Smooth muscle cell of the brain vasculature (primary cell): ENCODE measurements around the gene KDM5A.
"Not testable (repeated sequence)": the region's sequence is repeated elsewhere in the genome, so short reads cannot be mapped to it uniquely, and the experiment has no call there.

Experiments
- DNase-seq: peaks from one replicate; pipeline ENCODE4 v3.0.0-alpha.2; 2012; ENCODE audit warnings: low read depth, low spot score

KDM5A gene

DNA sequence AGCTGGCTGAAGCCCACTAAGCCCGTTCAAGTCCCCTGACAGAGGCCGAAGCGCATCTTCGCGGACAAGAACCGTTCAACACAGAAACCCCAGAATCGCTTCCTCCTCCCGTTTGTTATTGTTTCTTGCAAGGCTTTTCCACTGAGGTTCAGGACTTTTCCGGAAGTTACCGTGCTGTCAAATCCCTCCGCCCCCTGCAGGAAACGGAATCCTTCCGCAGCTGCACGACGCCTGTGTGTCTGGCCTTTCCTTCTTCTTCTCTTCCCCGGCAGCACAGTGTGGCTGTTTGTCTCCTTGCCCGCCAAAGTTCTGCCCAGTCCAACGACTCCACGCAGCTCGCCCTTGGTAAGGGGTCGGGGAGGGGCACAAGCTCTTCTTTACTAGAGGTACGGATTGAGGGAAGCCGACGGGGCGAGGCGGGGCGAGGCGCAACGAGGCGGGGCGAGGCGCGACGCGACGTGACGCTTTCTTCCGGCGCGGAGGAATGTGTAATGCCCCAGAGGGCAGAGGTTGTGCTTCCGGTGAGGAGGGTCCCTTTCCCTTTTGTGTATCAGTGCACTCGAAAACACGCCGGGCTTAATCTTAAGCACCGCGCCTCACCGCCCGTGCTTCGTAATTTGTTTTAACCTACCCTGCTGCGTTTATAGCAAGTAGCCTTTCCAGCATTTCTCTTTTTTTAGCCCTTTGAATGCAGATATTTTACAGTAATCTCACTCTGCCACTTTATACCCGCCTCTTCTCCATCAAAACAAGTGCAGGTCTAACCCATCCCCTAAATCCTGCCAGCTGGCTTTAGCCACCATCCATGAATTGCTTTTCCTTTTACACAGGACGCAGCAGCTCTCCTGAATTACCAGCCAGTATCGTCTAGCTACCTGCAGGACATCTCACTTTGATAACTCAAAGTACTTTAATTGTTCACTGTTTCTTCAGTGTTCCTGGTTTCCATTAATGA is at the start of gene KDM5A:
Gene KDM5A (minus strand): TSS at position 179 of the 955 bp plus-strand sequence. CDS start 229 bp downstream, outside the sequence.
- DNase-seq = peak; percentile 88

DNA sequence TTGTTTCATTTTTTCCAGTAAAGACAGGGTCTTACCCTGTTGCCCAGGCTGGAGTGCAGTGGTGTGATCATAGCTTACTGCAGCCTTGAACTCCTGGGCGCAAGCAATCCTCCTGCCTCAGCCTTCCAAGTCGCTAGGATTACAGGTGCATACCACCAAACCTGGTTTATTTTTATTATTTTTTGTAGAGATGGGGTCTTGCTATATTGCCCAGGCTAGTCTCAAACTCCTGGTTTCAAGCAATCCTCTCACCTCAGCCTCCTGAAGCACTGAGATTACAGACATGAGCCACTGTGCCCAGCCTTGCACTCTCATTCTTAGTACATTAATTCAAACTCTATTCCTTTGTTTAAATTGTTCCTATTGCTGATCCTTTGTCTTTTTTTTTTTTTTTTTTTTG is 46.6 kb upstream of the KDM5A start:
- not testable (repeated sequence) for DNase-seq

DNA sequence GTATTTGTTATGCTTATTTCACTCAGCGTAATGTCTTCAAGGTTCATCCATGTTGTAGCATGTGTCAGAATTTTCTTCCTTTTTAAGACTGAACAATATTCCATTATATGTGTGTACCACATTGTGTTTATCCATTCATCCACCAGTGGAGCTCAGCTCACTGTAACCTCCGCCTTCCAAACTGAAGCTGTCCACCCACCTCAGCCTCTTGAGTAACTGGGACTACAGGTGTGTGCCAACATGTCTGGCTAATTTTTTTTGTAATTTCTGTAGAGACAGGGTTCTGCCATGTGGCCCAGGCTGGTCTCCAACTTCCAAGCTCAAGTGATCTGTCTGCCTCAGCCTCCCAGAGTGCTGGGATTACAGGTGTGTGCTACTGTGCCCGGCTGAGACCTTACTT is 33.4 kb upstream of the KDM5A start:
- no peak for DNase-seq

DNA sequence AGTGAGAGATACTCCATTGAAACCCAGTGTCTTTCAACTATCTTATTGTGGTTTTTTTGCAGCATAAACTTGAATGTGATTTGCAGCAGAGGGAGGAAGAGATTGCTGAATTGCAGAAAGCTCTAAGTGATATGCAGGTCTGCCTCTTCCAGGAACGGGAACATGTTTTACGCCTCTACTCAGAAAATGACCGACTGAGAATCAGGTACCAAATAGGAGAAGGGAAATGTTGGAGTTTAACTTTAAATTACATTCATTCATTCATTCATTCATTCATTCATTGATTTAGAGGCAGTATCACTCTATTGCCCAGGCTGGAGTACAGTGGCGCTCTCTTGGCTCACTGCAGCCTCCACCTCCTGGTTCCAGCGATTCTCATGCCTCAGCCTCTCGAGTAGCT is 29.3 kb upstream of the KDM5A start:
- DNase-seq = no peak

DNA sequence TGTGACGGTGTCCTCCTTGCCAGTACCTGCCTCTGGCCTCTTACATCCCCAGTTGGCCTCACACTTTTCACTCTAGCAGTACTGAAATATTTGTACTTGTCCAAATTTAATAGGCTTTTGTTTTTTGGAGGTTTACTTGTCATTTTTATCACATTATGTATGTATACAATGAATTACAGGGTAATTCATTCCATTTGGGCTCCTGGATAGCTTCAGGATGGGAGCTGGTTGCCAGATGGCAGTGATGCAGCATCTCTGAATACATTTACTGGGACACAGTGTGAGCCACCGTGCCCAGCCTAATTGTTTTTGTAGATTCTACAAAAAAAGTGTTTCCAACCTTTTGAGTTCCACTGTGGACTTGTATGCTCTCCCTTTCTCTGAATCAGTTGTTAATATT is 25.7 kb upstream of the KDM5A start:
- DNase-seq = no peak

DNA sequence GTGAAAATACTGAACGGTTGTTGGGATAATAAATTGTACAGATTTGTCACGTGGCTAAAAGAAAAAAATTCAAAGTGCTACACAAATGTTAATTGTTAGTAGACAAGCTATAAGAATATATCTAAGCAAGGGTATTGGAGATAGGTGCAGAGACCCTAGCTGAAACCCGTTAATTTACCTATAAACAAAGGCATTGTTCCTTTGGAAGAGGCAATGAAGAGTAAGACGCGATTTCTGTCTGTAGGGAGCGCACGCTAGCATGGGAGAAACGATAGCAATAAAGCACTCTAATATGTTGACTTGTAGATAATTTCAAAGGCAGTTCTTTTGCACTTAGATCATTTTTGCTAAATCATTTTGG is 12.9 kb upstream of the KDM5A start:
- DNase-seq = no peak

DNA sequence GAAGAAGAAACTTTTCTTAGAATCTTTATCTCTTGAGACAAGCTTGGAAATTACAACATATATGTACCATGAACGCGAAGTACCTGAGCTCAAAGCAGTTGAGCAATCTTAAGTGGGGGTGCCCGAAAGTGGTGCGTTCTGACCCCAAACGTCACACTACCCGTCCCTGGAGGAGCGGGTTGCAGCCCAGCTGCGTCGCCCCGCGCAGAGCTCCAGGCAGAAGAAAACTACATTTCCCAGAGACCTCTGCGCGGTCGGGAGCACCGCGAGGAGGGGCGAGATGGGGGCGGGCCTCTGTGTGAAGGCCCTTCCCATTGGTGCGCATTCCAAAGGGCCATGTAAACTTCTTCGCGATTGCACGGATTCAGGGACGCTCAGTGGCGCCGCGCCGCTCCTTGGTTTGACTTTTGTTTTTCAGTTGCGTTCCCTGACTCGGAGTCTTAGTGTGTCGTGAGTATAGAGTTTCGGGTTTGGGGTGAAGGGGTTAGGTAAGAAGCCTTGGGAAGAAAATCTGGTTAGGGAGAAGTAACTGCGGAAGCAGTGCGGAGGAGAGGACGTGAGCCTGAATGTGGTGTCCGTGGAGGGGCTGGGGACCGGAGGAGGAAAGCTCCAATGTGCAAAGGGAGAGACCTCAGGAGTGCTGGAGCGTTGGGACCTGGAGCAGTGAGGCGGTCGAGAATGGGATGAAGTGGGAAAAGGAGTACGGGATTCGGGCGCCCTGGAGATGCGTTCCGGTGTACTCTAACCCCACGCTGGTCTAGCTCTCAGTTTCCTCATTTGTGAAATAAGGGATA is 12.3 kb upstream of the KDM5A start, which contains the start of gene CCDC77:
Gene CCDC77 (plus strand): TSS at position 410 of the 794 bp plus-strand sequence. CDS start 7,740 bp downstream, outside the sequence.
- peak; percentile 75 for DNase-seq

DNA sequence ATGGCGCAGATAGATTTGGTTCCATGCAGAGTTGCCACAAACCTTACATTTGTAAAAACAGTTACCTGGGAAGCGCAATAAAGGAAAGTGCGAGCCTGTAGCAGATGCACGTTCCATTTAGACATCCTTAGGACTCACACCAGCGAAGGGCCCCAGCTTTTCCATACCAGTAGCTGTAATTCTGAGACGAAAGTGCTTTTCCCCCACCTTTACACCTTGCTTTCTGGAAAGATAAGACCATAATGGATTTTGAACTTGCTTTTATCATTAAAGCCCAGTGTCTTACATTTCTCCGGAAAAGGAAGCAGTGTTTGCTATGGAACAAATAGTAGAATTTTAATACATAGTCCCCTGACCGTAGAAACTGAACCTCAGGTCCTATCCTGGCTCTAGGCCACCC is 11.7 kb upstream of the KDM5A start:
- DNase-seq = no peak

DNA sequence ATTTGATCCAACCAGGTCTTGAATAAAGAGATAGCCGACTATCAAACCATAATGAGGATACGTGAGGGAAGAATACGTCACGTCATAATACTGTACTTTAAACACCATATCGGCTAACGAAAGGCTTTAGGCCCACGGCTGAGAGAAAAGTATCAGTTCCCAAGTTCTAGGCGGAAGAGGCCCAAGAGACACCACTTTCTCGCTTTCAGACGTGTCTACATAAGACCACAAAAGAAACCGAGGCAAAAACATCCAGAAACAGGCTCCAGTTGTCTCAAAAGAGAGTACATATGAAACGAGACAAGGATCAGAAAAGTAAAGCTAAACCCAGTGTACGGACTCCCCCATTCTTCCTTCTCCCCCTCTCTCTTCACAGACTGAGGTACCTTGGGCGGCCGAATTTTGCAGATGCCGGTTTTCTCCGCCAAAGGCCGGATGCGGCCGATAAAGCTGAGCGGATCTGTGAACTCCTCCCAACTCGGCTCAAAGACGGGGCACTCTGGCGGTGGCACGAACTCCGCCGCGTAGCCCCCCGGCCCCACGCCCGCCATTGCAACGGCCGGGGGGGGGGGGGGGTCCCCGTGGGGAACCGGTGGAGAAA is 479 bp downstream of the KDM5A start:
- DNase-seq = peak; percentile 1

DNA sequence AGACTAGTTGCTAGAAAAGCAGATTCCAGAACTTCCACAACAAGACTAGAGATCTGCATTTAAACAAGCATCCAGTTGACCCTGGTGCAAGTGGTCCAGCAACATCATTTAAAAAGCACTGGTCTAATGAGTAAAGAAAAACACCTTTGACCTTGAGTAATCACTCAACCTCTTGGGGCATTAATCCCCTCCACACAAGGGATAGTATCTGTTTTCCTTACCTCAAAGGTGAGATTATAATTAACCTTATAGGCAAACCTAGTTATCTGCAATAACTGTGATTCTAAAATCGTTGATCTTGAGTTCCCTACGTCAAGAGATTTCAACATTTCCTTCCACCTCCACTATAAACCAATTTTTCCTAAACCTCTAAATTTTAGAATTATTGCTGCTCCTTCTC is 1.1 kb downstream of the KDM5A start:
- DNase-seq = no peak

DNA sequence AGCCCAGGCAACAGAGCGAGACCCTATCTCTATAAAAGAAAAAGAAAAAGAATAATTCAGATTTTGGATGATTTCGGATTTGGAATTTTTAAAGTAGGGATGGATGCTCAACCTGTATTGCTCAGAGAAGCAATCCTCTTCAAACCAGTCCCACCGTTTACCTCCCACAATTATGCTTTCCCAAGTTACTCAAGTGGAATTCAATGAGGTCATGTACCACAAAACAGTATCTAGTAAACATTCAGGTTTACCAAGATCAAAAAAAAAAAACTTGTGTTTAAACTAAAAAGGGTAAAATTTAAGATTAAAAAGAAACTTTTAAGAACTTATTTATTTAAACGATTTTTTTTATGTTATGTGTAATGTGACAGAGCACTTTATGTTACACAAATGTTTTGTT is 2.5 kb downstream of the KDM5A start:
- no peak for DNase-seq

DNA sequence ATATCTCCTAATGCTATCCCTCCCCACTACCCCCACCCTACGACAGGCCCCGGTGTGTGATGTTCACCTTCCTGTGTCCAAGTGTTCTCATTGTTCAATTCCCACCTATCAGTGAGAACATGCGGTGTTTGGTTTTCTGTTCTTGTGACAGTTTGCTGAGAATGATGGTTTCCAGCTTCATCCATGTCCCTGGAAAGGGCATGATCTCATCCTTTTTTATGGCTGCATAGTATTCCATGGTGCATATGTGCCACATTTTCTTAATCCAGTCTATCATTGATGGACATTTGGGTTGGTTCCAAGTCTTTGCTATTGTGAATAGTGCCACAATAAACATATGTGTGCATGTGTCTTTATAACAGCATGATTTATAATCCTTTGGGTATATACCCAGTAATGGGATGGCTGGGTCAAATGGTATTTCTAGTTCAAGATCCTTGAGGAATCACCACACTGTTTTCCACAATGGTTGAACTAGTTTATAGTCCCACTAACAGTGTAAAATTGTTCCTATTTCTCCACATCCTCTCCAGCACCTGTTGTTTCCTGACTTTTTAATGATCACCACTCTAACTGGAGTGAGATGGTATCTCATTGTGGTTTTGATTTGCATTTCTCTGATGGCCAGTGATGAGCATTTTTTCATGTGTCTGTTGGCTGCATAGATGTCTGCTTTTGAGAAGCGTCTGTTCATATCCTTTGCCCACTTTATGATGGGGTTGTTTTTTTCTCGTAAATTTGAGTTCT is 18.2 kb downstream of the KDM5A start:
- DNase-seq = not testable (repeated sequence)

DNA sequence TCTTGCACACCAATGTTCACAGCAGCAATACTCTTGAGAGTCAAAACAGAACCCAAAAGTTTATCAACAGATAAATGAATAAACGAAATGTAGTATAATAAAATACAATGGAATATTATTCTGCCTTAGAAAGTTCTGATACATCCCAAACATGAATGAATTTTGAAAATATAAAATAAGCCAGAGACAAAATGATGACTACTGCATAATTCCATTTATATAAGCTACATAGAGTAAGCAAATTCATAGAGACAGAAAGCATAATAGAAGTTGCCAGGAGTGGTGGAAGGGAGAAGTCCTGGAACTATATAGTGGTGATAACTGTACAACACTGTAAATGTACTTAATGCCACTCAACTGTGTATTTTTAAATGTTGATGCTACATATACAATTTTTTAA is 21.1 kb downstream of the KDM5A start:
- DNase-seq = no peak

DNA sequence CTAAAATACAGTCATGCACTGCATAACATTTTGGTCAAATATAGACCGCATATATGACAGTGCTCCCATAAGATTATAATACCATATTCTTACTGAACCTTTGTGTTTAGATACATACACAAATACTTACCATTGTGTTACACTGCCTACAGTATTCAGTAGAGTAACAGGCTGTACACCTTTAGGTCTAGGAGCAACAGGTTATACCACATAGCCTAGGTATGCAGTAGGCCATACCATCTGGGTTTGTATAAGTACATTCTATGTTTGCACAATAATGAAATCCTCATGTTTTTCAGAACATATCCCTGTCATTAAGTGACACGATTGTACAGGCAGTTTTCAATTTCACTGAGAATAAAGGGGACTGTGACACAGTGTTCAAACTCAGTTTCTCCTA is 22.3 kb downstream of the KDM5A start:
- DNase-seq = no peak

DNA sequence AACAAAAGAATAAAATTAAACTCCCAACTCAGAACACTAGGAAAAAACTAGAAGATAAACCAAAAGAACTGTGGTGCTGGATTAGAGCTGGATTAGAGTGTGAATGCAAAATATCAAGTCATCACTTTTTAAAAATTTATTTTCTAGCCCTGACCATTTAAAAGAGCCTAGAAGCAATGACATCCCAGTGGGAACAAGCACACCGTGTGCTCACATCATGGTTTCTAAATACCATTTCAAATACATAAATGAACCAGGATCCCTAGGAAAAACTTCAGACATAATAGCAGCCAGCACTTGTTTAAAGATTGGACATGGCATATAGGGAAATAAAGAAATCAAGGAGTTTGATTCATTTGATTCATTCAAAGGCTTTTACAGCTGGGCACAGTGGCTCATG is 30.0 kb downstream of the KDM5A start:
- no peak for DNase-seq

DNA sequence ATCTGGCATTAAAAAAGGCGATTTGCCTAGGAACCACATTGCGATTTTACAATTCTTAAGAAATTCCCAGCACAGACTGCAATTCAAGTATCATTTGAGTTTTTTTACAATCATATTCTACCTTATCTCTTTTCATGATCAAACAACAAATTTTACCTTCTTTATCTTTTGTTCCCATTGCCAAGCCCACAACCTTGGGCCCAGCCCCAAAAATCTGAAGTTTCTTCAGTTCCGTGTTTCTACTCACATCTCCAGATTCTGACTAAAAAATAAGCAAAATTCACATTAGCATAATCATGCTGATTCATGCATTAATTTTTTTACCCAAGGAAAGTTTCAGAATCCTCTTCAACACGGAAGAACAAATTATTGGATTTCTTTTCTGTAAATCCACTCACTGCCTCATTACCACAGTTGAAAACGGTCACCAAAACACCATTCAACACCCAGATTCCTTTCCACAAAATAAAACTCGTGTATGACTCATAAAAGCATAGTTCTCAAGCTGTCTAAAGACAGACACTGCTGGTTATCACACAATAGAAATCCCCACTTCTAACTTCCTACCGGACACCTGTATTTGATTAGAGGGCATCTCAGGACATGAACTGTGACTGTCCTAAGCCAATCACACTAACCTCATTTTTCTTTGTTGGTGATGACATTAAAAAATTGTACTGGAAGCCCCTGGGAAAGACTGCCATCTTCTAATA is 32.7 kb downstream of the KDM5A start:
- no peak for DNase-seq

DNA sequence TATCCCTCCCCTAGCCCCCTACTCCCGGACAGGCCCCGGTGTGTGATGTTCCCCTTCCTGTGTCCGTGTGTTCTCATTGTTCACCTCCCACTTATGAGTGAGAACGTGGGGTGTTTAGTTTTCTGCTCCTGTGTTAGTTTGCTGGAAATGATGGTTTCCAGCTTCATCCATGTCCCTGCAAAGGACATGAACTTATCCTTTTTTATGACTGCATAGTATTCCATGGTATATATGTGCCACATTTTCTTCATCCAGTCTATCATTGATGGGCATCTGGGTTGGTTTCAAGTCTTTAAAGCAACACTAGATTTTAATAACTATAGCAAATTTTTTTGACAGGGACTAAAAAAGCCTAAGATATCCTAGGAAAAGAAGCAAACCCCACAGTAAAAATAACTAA is 37.9 kb downstream of the KDM5A start:
- DNase-seq = not testable (repeated sequence)

DNA sequence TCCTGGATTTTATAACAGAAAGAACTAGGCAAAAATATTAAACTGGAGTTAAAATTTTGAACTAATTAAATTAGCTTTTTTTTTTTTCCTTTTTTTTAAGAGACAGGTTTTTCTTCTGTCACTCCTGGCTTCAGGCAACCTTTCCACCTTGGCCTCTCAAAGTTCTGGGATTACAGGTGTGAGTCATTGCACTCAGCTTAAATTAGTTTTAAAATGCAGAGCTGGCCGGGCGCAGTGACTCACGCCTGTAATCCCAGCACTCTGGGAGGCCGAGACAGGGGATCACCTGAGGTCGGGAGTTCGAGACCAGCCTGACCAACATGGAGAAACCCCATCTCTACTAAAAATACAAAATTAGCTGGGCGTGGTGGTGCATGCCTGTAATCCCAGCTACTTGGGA is 39.5 kb downstream of the KDM5A start:
- not testable (repeated sequence) for DNase-seq

DNA sequence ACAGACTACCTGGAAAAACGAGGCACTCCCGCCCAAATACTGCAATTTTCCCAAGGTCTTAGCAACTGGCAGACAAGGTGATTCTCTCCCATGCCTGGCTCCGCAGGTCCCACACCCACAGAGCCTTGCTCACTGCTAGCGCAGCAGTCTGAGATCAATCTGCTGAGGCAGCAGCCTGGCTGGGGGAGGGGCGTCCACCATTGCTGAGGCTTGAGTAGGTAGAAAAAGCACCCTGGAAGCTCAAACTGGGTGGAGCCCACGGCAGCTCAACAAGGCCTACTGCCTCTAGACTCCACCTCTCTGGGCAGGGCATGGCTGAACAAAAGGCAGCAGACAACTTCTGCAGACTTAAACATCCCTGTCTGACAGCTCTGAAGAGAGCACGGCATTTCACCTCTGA is 46.1 kb downstream of the KDM5A start:
- DNase-seq = not testable (repeated sequence)

DNA sequence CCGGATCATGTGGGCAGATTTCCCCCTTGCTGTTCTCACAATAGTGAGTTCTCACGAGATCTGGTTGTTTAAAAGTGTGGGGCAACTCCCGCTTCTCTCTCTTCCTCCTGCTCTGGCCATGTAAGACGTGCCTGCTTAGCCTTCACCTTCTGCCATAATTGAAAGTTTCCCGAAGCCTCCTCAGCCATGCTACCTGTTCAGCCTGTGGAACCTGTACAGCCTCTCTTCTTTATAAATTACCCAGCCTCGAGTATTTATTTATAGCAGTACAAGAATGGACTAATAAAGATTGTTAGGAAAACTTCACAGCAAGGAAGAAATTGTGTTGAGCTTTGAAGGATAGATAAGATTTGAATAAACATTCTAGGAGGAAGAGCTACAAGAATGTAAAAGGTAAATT is 52.1 kb downstream of the KDM5A start:
- no peak for DNase-seq

DNA sequence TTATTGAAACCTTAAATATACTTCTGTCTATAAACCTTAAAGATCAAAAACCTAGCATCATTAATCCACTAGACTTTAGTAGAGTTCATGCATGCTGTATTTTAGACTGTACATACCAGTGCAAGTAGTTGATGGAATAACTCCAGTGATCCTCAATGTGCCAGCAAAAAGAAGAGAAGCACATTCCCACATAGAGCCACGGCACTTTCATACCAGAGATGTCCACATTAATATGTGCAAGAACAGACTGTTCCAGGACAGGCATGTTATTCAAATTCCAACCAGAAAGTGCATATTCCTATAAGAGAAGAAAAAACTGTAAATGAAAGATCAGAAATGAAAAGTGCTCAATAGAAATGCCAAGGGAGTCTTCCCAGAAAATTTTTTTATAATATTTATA is 55.0 kb downstream of the KDM5A start:
- no peak for DNase-seq
